Activated CD4-positive, alpha-beta memory T cell treated with anti-CD3 and anti-CD28 coated beads for 36 hours (primary cell): ENCODE results near the gene SMIM21. TPM values are rescaled to one million over a fixed set of nuclear protein-coding genes. Genes with fewer than 3 reads are reported as not detected.
A peak's percentile ranks its signal among the peaks of the same experiment; 100 is the strongest.

ENCODE experiments used
- CTCF ChIA-PET: fragments of 350-600 bp; sonication (Branson Sonifier 250); formaldehyde crosslinking; loops from one replicate; lab custom pipeline; 2021; ENCODE audit warnings: antibody characterized with exemption, inconsistent platforms; lab: Charles Lee
- POLR2A ChIA-PET: fragments of 350-600 bp; sonication (Branson Sonifier 250); formaldehyde crosslinking; loops from one replicate; lab custom pipeline; 2021; ENCODE audit warnings: antibody characterized with exemption; lab: Charles Lee
- DNase-seq: peaks from one replicate; pipeline ENCODE4 v3.0.0-alpha.2; 2020
- H3K27ac Mint-ChIP-seq: one replicate; pipeline ENCODE4 v1.8.0; 2021; ENCODE audit warnings: mixed read lengths
- H3K27me3 Mint-ChIP-seq: one replicate; pipeline ENCODE4 v1.8.0; 2021; ENCODE audit warnings: mixed read lengths
- H3K36me3 Mint-ChIP-seq: one replicate; pipeline ENCODE4 v1.8.0; 2021; ENCODE audit warnings: mixed read lengths
- H3K4me1 Mint-ChIP-seq: one replicate; pipeline ENCODE4 v1.8.0; 2021; ENCODE audit warnings: low read depth, mixed read lengths
- H3K4me3 Mint-ChIP-seq: one replicate; pipeline ENCODE4 v1.8.0; 2021; ENCODE audit warnings: mild to moderate bottlenecking, mixed read lengths
- H3K9me3 Mint-ChIP-seq: one replicate; pipeline ENCODE4 v1.8.0; 2021; ENCODE audit warnings: mixed read lengths
- intact Hi-C: fragments of 100-400 bp; cut with micrococcal nuclease; formaldehyde crosslinking; loops from one replicate; pipeline ENCODE4 v1.15.1; 2023
- total RNA-seq, 2 experiments: library from RNA; stranded (reverse); gene quantifications; one replicate each; pipeline ENCODE4 v1.2.3, GENCODE V29; 2021

Gene SMIM21
- total RNA-seq, 2 experiments from 2014 or later: not detected

GRCh38 chr18:75455249-75456198 lies 28.0 kb upstream of the SMIM21 start:
- ChIA-PET CTCF (no interaction called here), POLR2A (no interaction called here)
- Mint-ChIP-seq H3K27ac (no peak overlapping the region), H3K4me3 (peak overlapping the region; percentile 58), H3K36me3 (peaks cover 5% of the 10 kb centered on the region), H3K9me3 (peaks cover 15% of the 10 kb centered on the region), H3K27me3 (peaks cover 27% of the 10 kb centered on the region), H3K4me1 (peaks cover 8% of the 10 kb centered on the region)
- peak; percentile 14 for DNase-seq
- intact Hi-C loops: no loop called here

- peaks cover 14% of the 10 kb centered on the region for H3K9me3 Mint-ChIP-seq
- H3K27ac Mint-ChIP-seq: no peak overlapping the region
- DNase-seq: no peak
- intact Hi-C loops: no loop called here
- POLR2A ChIA-PET: no interaction called here
- CTCF ChIA-PET: no interaction called here
- H3K4me3 Mint-ChIP-seq: no peak overlapping the region
- peaks cover 32% of the 10 kb centered on the region for H3K27me3 Mint-ChIP-seq
- H3K4me1 Mint-ChIP-seq: peaks cover 8% of the 10 kb centered on the region
- peaks cover 4% of the 10 kb centered on the region for H3K36me3 Mint-ChIP-seq
Observed at GRCh38 chr18:75454022-75454795, 26.7 kb upstream of the SMIM21 start.

- ChIA-PET POLR2A (no interaction called here), CTCF (no interaction called here)
- Mint-ChIP-seq H3K36me3 (peaks cover 1% of the 10 kb centered on the region), H3K27me3 (peaks cover 20% of the 10 kb centered on the region), H3K4me1 (peaks cover 1% of the 10 kb centered on the region), H3K4me3 (no peak overlapping the region), H3K9me3 (peaks cover 5% of the 10 kb centered on the region), H3K27ac (no peak overlapping the region)
- intact Hi-C loops: no loop called here
- no peak for DNase-seq
Observed at GRCh38 chr18:75450906-75451305, 23.4 kb upstream of the SMIM21 start.

- no peak overlapping the region for H3K27ac Mint-ChIP-seq
- ChIA-PET CTCF (interaction anchor here (1.5 kb wide), 1 partner anchor 37 kb away, joined by 3 read pairs; no protein-coding TSS in a partner anchor), POLR2A (no interaction called here)
Observed at GRCh38 chr18:75441896-75442295, 14.4 kb upstream of the SMIM21 start.

GRCh38 chr18:75439348-75439747 lies 11.8 kb upstream of the SMIM21 start:
- ChIA-PET CTCF (no interaction called here), POLR2A (no interaction called here)
- Mint-ChIP-seq H3K4me3 (no peak overlapping the region), H3K9me3 (no peaks in the 10 kb centered on the region), H3K36me3 (no peaks in the 10 kb centered on the region), H3K27ac (no peak overlapping the region), H3K4me1 (peaks cover 7% of the 10 kb centered on the region), H3K27me3 (peaks cover 21% of the 10 kb centered on the region)
- no peak for DNase-seq
- intact Hi-C loops: no loop called here

More at GRCh38 chr18:75441896-75442295, 14.4 kb upstream of the SMIM21 start:
- intact Hi-C loops: no loop called here
- Mint-ChIP-seq H3K9me3 (no peaks in the 10 kb centered on the region), H3K27me3 (peaks cover 16% of the 10 kb centered on the region), H3K4me1 (peaks cover 7% of the 10 kb centered on the region), H3K36me3 (no peaks in the 10 kb centered on the region), H3K4me3 (no peak overlapping the region)
- DNase-seq: no peak

- Mint-ChIP-seq H3K4me1 (peaks cover 5% of the 10 kb centered on the region), H3K27me3 (peaks cover 21% of the 10 kb centered on the region), H3K36me3 (no peaks in the 10 kb centered on the region), H3K9me3 (no peaks in the 10 kb centered on the region), H3K4me3 (no peak overlapping the region), H3K27ac (no peak overlapping the region)
- intact Hi-C loops: no loop called here
- ChIA-PET CTCF (no interaction called here), POLR2A (no interaction called here)
- DNase-seq: no peak
Observed at GRCh38 chr18:75438891-75439290, 11.4 kb upstream of the SMIM21 start.

- Mint-ChIP-seq H3K27ac (no peak overlapping the region), H3K4me3 (no peak overlapping the region), H3K9me3 (no peaks in the 10 kb centered on the region), H3K4me1 (no peaks in the 10 kb centered on the region), H3K36me3 (no peaks in the 10 kb centered on the region), H3K27me3 (peaks cover 24% of the 10 kb centered on the region)
- intact Hi-C loops: no loop called here
- POLR2A ChIA-PET: no interaction called here
- DNase-seq: no peak
- CTCF ChIA-PET: no interaction called here
Observed at GRCh38 chr18:75437979-75438378, 10.5 kb upstream of the SMIM21 start.

- Mint-ChIP-seq H3K36me3 (no peaks in the 10 kb centered on the region), H3K27ac (no peak overlapping the region), H3K9me3 (no peaks in the 10 kb centered on the region), H3K27me3 (peaks cover 13% of the 10 kb centered on the region), H3K4me1 (no peaks in the 10 kb centered on the region), H3K4me3 (no peak overlapping the region)
- ChIA-PET CTCF (interaction anchor here (0.7 kb wide), 1 partner anchor 193 kb away, joined by 3 read pairs; no protein-coding TSS in a partner anchor), POLR2A (no interaction called here)
- DNase-seq: no peak
- intact Hi-C loops: no loop called here
Observed at GRCh38 chr18:75433098-75433497, 5.6 kb upstream of the SMIM21 start.

- Mint-ChIP-seq H3K36me3 (no peaks in the 10 kb centered on the region), H3K27me3 (peaks cover 12% of the 10 kb centered on the region), H3K9me3 (no peaks in the 10 kb centered on the region), H3K27ac (no peak overlapping the region), H3K4me3 (no peak overlapping the region), H3K4me1 (no peaks in the 10 kb centered on the region)
- ChIA-PET POLR2A (no interaction called here), CTCF (no interaction called here)
- intact Hi-C loops: no loop called here
- no peak for DNase-seq
Observed at GRCh38 chr18:75429975-75430374, 2.5 kb upstream of the SMIM21 start.

- CTCF ChIA-PET: no interaction called here
- H3K4me1 Mint-ChIP-seq: no peaks in the 10 kb centered on the region
- intact Hi-C loops: no loop called here
- DNase-seq: no peak
- H3K4me3 Mint-ChIP-seq: no peak overlapping the region
- POLR2A ChIA-PET: no interaction called here
- H3K27ac Mint-ChIP-seq: no peak overlapping the region
- H3K36me3 Mint-ChIP-seq: no peaks in the 10 kb centered on the region
- peaks cover 11% of the 10 kb centered on the region for H3K27me3 Mint-ChIP-seq
- H3K9me3 Mint-ChIP-seq: no peaks in the 10 kb centered on the region
Observed at GRCh38 chr18:75428490-75428889, 987 bp upstream of the SMIM21 start.

GRCh38 chr18:75422341-75422910 lies 5.1 kb downstream of the SMIM21 start:
- peaks cover 3% of the 10 kb centered on the region for H3K9me3 Mint-ChIP-seq
- no peaks in the 10 kb centered on the region for H3K4me1 Mint-ChIP-seq
- ChIA-PET POLR2A (no interaction called here), CTCF (no interaction called here)
- no peak overlapping the region for H3K4me3 Mint-ChIP-seq
- intact Hi-C loops: no loop called here
- DNase-seq: no peak
- H3K27ac Mint-ChIP-seq: no peak overlapping the region
- peaks cover 6% of the 10 kb centered on the region for H3K27me3 Mint-ChIP-seq
- no peaks in the 10 kb centered on the region for H3K36me3 Mint-ChIP-seq

- H3K9me3 Mint-ChIP-seq: peaks cover 3% of the 10 kb centered on the region
- CTCF ChIA-PET: no interaction called here
- intact Hi-C loops: no loop called here
Observed at GRCh38 chr18:75421656-75422055, 5.8 kb downstream of the SMIM21 start.

More at GRCh38 chr18:75421656-75422055, 5.8 kb downstream of the SMIM21 start:
- no peak for DNase-seq
- peaks cover 6% of the 10 kb centered on the region for H3K27me3 Mint-ChIP-seq
- no peaks in the 10 kb centered on the region for H3K36me3 Mint-ChIP-seq
- POLR2A ChIA-PET: no interaction called here
- H3K4me1 Mint-ChIP-seq: no peaks in the 10 kb centered on the region
- no peak overlapping the region for H3K4me3 Mint-ChIP-seq
- H3K27ac Mint-ChIP-seq: no peak overlapping the region
